SK-N-SH treated with all-trans-retinoic acid at 6 μM for 48 hours (cell line): Measurements from ENCODE around the gene GCH1.

Source experiments
- ATAC-seq: fragments of 200-7000 bp; cut with Tn5 transposase; 3 replicates; pipeline ENCODE4 v1.9.1; 2020; ENCODE audit warnings: mild to moderate bottlenecking, moderate library complexity
- ARNTL ChIP-seq: fragments of 450-650 bp; formaldehyde crosslinking; IDR thresholded peaks from 2 replicates; pipeline ENCODE4 v1.5.0; 2020; ENCODE audit warnings: low read depth, mild to moderate bottlenecking, moderate library complexity, borderline replicate concordance
- BACH2 ChIP-seq: fragments of 250-450 bp; sonication (Bioruptor Pico); IDR thresholded peaks from 2 replicates; pipeline ENCODE4 v1.9.0; 2021; ENCODE audit warnings: mild to moderate bottlenecking, borderline replicate concordance
- CSDC2 ChIP-seq: fragments of 250-450 bp; sonication (Bioruptor Pico); IDR thresholded peaks from 2 replicates; pipeline ENCODE4 v1.5.0; 2020; ENCODE audit warnings: mild to moderate bottlenecking, moderate library complexity
- GLIS3 ChIP-seq: fragments of 250-450 bp; sonication (Bioruptor Pico); IDR thresholded peaks from 2 replicates; pipeline ENCODE4 v1.5.0; 2020; ENCODE audit warnings: mild to moderate bottlenecking, moderate library complexity
- ISL1 ChIP-seq: fragments of 250-450 bp; sonication (Bioruptor Pico); IDR thresholded peaks from 2 replicates; pipeline ENCODE4 v2.1.2; 2022; ENCODE audit warnings: mild to moderate bottlenecking, moderate library complexity
- OSR1 ChIP-seq: fragments of 250-450 bp; sonication (Bioruptor Pico); IDR thresholded peaks from 2 replicates; pipeline ENCODE4 v1.8.0; 2022; ENCODE audit warnings: moderate library complexity, mild to moderate bottlenecking, inconsistent platforms
- PPARA ChIP-seq: fragments of 250-450 bp; sonication (Bioruptor Pico); IDR thresholded peaks from 2 replicates; pipeline ENCODE4 v1.5.0; 2020; ENCODE audit warnings: mild to moderate bottlenecking, borderline replicate concordance
- RARB ChIP-seq: fragments of 250-450 bp; sonication (Bioruptor Pico); IDR thresholded peaks from 2 replicates; pipeline ENCODE4 v1.8.0; 2021; ENCODE audit warnings: mild to moderate bottlenecking, moderate library complexity
- SNAI2 ChIP-seq: fragments of 250-450 bp; sonication (Bioruptor Pico); IDR thresholded peaks from 2 replicates; pipeline ENCODE4 v1.5.0; 2020; ENCODE audit warnings: mild to moderate bottlenecking, moderate library complexity
- TCF4 ChIP-seq: fragments of 250-450 bp; sonication (Bioruptor Pico); IDR thresholded peaks from 2 replicates; pipeline ENCODE4 v1.8.0; 2021; ENCODE audit warnings: mild to moderate bottlenecking, moderate library complexity, borderline replicate concordance
- TOX ChIP-seq: fragments of 250-450 bp; sonication (Bioruptor Pico); IDR thresholded peaks from 2 replicates; pipeline ENCODE4 v1.8.0; 2021; ENCODE audit warnings: mild to moderate bottlenecking, moderate library complexity, borderline replicate concordance
- ZC3H10 ChIP-seq: fragments of 250-450 bp; sonication (Bioruptor Pico); IDR thresholded peaks from 2 replicates; pipeline ENCODE4 v1.5.1; 2021; ENCODE audit warnings: mild to moderate bottlenecking, moderate library complexity
- ZFP3 ChIP-seq: fragments of 250-450 bp; sonication (Bioruptor Pico); IDR thresholded peaks from 2 replicates; pipeline ENCODE4 v1.5.0; 2020; ENCODE audit warnings: mild to moderate bottlenecking, moderate library complexity
- ZFP30 ChIP-seq: fragments of 450-650 bp; formaldehyde crosslinking; IDR thresholded peaks from 2 replicates; pipeline ENCODE4 v1.5.0; 2022; ENCODE audit warnings: mild to moderate bottlenecking, moderate library complexity
- ZNF565 ChIP-seq: fragments of 450-650 bp; formaldehyde crosslinking; conservative IDR thresholded peaks from 2 replicates; pipeline ENCODE4 v1.5.0; 2020; ENCODE audit warnings: low read depth, mild to moderate bottlenecking, moderate library complexity
- ZNF70 ChIP-seq: fragments of 450-650 bp; formaldehyde crosslinking; IDR thresholded peaks from 2 replicates; pipeline ENCODE4 v1.5.0; 2020; ENCODE audit warnings: mild to moderate bottlenecking, moderate library complexity
- ZNF8 ChIP-seq: fragments of 450-650 bp; formaldehyde crosslinking; IDR thresholded peaks from 2 replicates; pipeline ENCODE4 v1.5.0; 2020; ENCODE audit warnings: mild to moderate bottlenecking, moderate library complexity
- TF ChIP-seq, protein P1 (sequence below): fragments of 250-450 bp; sonication (Bioruptor Pico); IDR thresholded peaks from 2 replicates; pipeline ENCODE4 v1.8.0; 2021; ENCODE audit warnings: low read depth, mild to moderate bottlenecking, moderate library complexity, borderline replicate concordance
- TF ChIP-seq, protein P2 (sequence below): fragments of 250-450 bp; sonication (Bioruptor Pico); IDR thresholded peaks from 2 replicates; pipeline ENCODE4 v1.5.0; 2020; ENCODE audit warnings: mild to moderate bottlenecking, moderate library complexity
- TF ChIP-seq, protein P3 (sequence below): fragments of 250-450 bp; sonication (Bioruptor Pico); IDR thresholded peaks from 2 replicates; pipeline ENCODE4 v1.8.0; 2020; ENCODE audit warnings: mild to moderate bottlenecking, moderate library complexity, borderline replicate concordance
- TF ChIP-seq, protein P4 (sequence below): fragments of 250-450 bp; sonication (Bioruptor Pico); IDR thresholded peaks from 2 replicates; pipeline ENCODE4 v1.5.1; 2021; ENCODE audit warnings: mild to moderate bottlenecking, moderate library complexity

GCH1 gene

DNA sequence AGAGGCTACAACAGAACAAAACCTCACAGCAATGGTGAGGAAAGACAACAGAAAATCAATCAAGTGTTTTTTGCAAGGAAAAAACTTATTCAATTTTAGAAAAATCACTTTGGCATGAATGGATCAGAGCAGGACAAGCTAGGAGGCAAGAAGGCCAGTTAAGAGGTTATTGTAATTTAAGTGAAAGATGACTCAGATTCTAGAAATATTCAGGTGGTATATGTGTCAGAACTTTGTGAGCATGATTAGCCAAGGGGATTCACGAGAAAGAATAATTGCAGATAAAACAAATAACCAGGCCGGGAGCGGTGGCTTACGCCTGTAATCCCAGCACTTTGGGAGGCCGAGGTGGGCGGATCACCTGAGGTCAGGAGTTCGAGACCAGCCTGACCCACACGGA, 12.7 kb downstream of the GCH1 start:
- no peak for ATAC-seq
- TF ChIP-seq, protein P1, sequence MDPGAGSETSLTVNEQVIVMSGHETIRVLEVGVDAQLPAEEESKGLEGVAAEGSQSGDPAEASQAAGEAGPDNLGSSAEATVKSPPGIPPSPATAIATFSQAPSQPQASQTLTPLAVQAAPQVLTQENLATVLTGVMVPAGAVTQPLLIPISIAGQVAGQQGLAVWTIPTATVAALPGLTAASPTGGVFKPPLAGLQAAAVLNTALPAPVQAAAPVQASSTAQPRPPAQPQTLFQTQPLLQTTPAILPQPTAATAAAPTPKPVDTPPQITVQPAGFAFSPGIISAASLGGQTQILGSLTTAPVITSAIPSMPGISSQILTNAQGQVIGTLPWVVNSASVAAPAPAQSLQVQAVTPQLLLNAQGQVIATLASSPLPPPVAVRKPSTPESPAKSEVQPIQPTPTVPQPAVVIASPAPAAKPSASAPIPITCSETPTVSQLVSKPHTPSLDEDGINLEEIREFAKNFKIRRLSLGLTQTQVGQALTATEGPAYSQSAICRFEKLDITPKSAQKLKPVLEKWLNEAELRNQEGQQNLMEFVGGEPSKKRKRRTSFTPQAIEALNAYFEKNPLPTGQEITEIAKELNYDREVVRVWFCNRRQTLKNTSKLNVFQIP (CRISPR knock-in tag) = no peak
- TF ChIP-seq, protein P2, sequence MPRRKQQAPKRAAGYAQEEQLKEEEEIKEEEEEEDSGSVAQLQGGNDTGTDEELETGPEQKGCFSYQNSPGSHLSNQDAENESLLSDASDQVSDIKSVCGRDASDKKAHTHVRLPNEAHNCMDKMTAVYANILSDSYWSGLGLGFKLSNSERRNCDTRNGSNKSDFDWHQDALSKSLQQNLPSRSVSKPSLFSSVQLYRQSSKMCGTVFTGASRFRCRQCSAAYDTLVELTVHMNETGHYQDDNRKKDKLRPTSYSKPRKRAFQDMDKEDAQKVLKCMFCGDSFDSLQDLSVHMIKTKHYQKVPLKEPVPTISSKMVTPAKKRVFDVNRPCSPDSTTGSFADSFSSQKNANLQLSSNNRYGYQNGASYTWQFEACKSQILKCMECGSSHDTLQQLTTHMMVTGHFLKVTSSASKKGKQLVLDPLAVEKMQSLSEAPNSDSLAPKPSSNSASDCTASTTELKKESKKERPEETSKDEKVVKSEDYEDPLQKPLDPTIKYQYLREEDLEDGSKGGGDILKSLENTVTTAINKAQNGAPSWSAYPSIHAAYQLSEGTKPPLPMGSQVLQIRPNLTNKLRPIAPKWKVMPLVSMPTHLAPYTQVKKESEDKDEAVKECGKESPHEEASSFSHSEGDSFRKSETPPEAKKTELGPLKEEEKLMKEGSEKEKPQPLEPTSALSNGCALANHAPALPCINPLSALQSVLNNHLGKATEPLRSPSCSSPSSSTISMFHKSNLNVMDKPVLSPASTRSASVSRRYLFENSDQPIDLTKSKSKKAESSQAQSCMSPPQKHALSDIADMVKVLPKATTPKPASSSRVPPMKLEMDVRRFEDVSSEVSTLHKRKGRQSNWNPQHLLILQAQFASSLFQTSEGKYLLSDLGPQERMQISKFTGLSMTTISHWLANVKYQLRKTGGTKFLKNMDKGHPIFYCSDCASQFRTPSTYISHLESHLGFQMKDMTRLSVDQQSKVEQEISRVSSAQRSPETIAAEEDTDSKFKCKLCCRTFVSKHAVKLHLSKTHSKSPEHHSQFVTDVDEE = no peak
- TF ChIP-seq, protein P3, sequence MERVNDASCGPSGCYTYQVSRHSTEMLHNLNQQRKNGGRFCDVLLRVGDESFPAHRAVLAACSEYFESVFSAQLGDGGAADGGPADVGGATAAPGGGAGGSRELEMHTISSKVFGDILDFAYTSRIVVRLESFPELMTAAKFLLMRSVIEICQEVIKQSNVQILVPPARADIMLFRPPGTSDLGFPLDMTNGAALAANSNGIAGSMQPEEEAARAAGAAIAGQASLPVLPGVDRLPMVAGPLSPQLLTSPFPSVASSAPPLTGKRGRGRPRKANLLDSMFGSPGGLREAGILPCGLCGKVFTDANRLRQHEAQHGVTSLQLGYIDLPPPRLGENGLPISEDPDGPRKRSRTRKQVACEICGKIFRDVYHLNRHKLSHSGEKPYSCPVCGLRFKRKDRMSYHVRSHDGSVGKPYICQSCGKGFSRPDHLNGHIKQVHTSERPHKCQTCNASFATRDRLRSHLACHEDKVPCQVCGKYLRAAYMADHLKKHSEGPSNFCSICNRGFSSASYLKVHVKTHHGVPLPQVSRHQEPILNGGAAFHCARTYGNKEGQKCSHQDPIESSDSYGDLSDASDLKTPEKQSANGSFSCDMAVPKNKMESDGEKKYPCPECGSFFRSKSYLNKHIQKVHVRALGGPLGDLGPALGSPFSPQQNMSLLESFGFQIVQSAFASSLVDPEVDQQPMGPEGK (CRISPR knock-in tag) = no peak
- TF ChIP-seq RARB (CRISPR knock-in tag) (no peak), GLIS3 (CRISPR knock-in tag) (no peak), ZNF8 (CRISPR knock-in tag) (no peak), ZFP30 (CRISPR knock-in tag) (no peak), ISL1 (CRISPR knock-in tag) (no peak), ZNF70 (no peak), TOX (CRISPR knock-in tag) (no peak), SNAI2 (CRISPR knock-in tag) (no peak), ZNF565 (CRISPR knock-in tag) (no peak), ARNTL (CRISPR knock-in tag) (no peak), BACH2 (CRISPR knock-in tag) (no peak), ZC3H10 (CRISPR knock-in tag) (no peak), TCF4 (CRISPR knock-in tag) (no peak), PPARA (CRISPR knock-in tag) (no peak), ZFP3 (CRISPR knock-in tag) (no peak), OSR1 (CRISPR knock-in tag) (no peak)
- TF ChIP-seq, protein P4, sequence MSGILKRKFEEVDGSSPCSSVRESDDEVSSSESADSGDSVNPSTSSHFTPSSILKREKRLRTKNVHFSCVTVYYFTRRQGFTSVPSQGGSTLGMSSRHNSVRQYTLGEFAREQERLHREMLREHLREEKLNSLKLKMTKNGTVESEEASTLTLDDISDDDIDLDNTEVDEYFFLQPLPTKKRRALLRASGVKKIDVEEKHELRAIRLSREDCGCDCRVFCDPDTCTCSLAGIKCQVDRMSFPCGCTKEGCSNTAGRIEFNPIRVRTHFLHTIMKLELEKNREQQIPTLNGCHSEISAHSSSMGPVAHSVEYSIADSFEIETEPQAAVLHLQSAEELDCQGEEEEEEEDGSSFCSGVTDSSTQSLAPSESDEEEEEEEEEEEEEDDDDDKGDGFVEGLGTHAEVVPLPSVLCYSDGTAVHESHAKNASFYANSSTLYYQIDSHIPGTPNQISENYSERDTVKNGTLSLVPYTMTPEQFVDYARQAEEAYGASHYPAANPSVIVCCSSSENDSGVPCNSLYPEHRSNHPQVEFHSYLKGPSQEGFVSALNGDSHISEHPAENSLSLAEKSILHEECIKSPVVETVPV (CRISPR knock-in tag) = no peak

DNA sequence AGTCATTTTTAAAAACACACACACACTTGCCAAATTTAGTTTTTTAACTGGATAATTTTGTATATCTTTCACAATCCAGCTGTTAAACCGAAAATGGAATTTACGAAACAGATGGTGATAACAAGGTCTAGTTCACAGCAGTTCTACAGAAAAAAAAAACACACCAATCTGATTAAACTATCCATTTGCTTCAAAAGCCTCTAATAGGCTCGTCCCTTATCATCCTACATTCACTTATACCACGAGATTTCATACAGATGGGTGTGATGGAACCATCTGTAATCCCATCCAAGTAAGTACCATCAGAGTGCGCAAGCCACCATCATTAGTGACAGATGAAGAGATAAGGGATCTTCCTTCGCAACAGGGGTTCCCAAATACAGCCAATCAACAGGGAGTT, 20.1 kb downstream of the GCH1 start:
- TF ChIP-seq TOX (CRISPR knock-in tag) = no peak
- TF ChIP-seq ISL1 (CRISPR knock-in tag) = no peak
- TF ChIP-seq OSR1 (CRISPR knock-in tag) = no peak
- no peak for TF ChIP-seq RARB (CRISPR knock-in tag)
- TF ChIP-seq ZC3H10 (CRISPR knock-in tag) = no peak
- TF ChIP-seq CSDC2 (CRISPR knock-in tag) = no peak
- peak; percentile 81; the same call in 1 of the 2 replicates for TF ChIP-seq TCF4 (CRISPR knock-in tag)
- no peak for TF ChIP-seq BACH2 (CRISPR knock-in tag)
- TF ChIP-seq ZNF70 = 0 out of 2 replicates have a peak, but pooled peaks have one; percentile 24
- TF ChIP-seq, protein P2 = peak; percentile 56
- ATAC-seq = no peak; the same call in 2 of the 3 replicates
